GM12874 (cell line): ENCODE data around the gene POLR2J.

Source experiments
- TF ChIP-seq, protein P1 (sequence below): IDR thresholded peaks from 2 replicates; pipeline ENCODE4 v1.5.1; 2011; ENCODE audit warnings: low read depth, mild to moderate bottlenecking, control low read depth, low read length, moderate library complexity; ENCODE audit not compliant: insufficient read depth

POLR2J gene

DNA sequence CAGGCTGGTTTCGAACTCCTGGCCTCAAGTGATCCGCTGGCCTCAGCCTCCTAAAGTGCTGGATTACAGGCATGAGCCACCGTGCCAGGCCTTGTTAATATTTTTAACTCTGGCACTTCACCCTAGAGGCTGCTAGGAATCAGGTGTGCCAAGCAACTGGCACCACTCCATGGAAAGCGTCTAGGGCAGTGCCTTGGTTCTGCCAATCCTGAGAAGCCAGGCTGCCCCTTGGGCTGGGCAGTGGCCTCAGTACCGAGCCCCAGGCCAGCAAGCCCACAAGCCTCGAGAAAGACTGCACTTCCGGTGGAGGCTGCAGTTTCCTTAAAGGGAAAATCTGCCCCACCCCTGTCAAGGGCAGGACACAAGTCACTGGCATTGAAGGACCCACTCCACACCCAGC is 25.4 kb downstream of the POLR2J start:
- TF ChIP-seq, protein P1, sequence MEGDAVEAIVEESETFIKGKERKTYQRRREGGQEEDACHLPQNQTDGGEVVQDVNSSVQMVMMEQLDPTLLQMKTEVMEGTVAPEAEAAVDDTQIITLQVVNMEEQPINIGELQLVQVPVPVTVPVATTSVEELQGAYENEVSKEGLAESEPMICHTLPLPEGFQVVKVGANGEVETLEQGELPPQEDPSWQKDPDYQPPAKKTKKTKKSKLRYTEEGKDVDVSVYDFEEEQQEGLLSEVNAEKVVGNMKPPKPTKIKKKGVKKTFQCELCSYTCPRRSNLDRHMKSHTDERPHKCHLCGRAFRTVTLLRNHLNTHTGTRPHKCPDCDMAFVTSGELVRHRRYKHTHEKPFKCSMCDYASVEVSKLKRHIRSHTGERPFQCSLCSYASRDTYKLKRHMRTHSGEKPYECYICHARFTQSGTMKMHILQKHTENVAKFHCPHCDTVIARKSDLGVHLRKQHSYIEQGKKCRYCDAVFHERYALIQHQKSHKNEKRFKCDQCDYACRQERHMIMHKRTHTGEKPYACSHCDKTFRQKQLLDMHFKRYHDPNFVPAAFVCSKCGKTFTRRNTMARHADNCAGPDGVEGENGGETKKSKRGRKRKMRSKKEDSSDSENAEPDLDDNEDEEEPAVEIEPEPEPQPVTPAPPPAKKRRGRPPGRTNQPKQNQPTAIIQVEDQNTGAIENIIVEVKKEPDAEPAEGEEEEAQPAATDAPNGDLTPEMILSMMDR: no peak

DNA sequence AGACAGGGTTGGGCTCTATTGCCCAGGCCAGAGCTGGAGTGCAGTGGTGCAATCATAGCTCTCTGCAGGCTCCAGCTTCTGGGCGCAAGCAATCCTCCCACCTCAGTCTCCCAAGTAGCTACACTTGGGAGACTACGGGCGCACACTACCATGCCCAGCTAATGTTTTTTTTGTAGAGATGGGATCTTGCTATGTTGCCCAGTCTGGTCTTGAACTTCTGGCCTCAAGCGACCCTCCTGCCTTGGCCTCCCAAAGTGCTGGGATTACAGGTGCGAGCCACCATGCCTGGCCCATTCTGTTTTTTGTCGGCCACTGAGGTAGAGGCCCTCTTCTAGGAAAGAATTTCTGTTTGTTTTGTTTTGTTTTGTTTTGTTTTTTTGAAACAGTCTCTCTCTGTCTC is 26.3 kb downstream of the POLR2J start:
- TF ChIP-seq, protein P1: no peak

DNA sequence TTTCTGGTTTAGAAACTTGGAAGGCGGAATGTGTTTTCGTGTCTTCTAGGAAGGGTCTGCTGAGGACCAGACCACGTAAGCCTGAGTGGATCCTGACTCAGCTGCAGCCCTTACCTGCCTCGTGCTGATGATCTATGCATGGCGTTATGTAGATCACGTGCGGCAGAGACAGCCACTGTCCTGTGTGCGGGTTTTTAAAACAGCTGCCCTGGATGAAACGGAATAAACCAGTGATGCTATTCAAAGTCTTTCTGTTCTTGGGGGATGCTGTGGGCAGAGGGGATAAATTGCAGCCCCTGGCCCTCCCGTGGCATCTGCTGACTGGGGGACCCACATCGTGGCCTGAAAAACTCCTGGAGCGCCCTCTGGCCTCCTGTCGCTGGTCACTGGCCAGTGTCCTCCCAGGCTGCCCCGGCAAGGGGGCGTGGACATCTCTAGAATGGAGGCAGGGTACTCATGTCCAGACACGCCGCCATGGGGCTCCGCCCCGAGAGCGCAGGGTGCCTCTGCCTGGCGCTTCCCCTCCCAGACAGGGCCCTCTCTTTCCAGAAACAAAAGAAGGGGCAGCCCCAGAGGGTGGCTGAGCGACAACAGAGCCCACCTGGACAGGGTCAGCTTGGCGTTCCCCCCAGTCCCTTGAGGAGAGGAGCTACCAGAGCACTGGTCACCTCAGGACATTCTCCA is 27.2 kb downstream of the POLR2J start:
- TF ChIP-seq, protein P1: no peak

DNA sequence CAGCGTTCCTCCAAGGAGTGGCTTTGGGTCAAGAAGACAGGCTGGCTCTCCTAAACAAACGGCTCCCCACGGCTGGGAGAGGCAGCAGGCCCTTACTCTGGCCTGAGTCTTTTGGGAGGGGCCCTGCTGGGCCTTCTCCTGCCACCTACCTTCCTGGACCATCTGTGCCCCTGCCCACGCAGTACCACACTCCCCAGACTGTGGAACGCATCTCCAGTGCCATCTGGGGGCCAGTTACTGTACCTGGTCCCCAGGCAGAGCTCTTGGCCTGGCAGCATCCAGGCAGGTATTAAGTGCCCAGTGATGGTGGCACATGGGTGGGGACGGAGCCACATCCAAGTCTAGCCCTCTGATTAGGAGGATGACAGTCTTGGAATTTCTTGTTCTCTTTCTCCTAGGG is 28.5 kb downstream of the POLR2J start:
- TF ChIP-seq, protein P1: peak; percentile 67

DNA sequence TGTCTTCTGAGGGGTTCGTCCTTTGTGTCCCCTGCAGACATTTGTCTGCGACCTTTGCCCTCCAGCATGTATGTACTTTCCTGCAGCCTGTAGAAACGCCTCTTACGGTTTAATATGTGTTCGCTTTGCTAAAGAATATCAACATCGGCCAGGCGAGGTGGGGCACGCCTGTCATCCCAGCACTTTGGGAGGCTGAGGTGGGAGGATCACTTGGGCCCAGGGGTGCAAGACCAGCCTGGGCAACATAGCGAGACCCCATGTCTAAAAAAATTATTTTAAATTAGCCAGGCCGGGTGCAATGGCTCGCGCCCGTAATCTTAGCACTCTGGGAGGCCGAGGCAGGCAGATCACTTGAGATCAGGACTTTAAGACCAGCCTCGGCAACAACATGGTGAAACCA is 29.6 kb downstream of the POLR2J start:
- TF ChIP-seq, protein P1: no peak

DNA sequence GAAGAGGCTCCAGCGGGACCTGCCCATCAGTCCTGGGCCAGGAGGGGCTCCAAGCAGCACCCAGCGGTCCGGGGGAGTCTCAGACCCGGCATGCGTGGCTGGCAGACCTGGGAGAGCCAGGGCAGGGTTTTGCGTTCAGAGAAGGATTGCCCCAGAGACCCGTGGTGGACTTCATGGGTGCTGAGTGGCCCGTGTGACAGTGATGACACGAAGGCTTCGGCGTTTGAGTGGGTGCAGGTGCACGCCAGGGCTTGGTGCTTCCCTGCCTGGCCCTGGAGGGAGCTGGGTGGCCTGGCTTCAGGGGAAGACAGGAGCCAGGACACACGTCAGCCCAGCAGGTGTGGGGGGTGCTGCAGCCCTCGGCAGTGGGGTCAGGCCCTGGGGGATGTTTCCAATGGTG is 31.4 kb downstream of the POLR2J start:
- TF ChIP-seq, protein P1: no peak

DNA sequence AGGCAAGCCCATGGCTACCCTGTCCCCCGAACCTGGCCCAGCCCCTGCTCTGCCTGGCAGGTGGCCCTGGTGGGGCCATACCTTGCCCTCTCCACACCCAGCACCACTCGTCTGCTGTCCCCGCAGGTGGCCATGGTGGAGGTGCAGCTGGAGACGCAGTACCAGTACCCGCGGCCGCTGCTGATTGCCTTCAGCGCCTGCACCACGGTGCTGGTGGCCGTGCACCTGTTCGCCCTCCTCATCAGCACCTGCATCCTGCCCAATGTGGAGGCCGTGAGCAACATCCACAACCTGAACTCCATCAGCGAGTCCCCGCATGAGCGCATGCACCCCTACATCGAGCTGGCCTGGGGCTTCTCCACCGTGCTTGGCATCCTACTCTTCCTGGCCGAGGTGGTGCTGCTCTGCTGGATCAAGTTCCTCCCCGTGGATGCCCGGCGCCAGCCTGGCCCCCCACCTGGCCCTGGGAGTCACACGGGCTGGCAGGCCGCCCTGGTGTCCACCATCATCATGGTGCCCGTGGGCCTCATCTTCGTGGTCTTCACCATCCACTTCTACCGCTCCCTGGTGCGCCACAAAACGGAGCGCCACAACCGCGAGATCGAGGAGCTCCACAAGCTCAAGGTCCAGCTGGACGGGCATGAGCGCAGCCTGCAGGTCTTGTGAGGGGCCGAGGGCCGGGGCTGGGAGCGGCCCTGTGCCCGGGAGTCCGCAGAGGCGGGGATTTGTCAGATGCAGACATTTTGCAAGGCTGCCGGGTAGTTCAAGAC is 32.1 kb downstream of the POLR2J start:
- TF ChIP-seq, protein P1: no peak
